Hippocampal formation (tissue), 2 donors: Measurements from ENCODE around the gene TBC1D16.
"Not testable (repeated sequence)": the region's sequence is repeated elsewhere in the genome, so short reads cannot be mapped to it uniquely, and the experiment has no call there.

Source experiments
- DNase-seq, 2 donors: peaks; one replicate each; lab custom pipeline; 2025; lab: John Stamatoyannopoulos, UW

TBC1D16 gene

GRCh38 chr17:79916506-79916905 lies 119.2 kb downstream of the TBC1D16 start:
- no peak for DNase-seq

GRCh38 chr17:79915850-79916430 lies 119.7 kb downstream of the TBC1D16 start:
- DNase-seq = no peak

GRCh38 chr17:79914813-79915740 lies 120.6 kb downstream of the TBC1D16 start:
- no peak for DNase-seq

- no peak for DNase-seq
Measured at GRCh38 chr17:79913896-79914812, 121.5 kb downstream of the TBC1D16 start.

- no peak for DNase-seq
Measured at GRCh38 chr17:79913451-79913850, 122.2 kb downstream of the TBC1D16 start.

GRCh38 chr17:79912552-79913330 lies 122.9 kb downstream of the TBC1D16 start:
- no peak for DNase-seq

GRCh38 chr17:79911430-79912399 lies 124.0 kb downstream of the TBC1D16 start:
- DNase-seq = no peak

- no peak for DNase-seq
Measured at GRCh38 chr17:79910985-79911361, 124.7 kb downstream of the TBC1D16 start.

GRCh38 chr17:79909121-79909520 lies 126.6 kb downstream of the TBC1D16 start:
- no peak for DNase-seq

- no peak for DNase-seq
Measured at GRCh38 chr17:79907850-79908249, 127.8 kb downstream of the TBC1D16 start.

GRCh38 chr17:79907217-79907715 lies 128.4 kb downstream of the TBC1D16 start:
- DNase-seq = no peak

- DNase-seq = no peak
Measured at GRCh38 chr17:79905832-79906231, 129.8 kb downstream of the TBC1D16 start.

- no peak for DNase-seq
Measured at GRCh38 chr17:79904865-79905264, 130.8 kb downstream of the TBC1D16 start.

GRCh38 chr17:79902146-79902791 lies 133.4 kb downstream of the TBC1D16 start:
- no peak for DNase-seq

- DNase-seq = no peak
Measured at GRCh38 chr17:79901131-79901530, 134.5 kb downstream of the TBC1D16 start.

GRCh38 chr17:79899584-79899983 lies 136.1 kb downstream of the TBC1D16 start:
- no peak for DNase-seq

GRCh38 chr17:79897243-79898063 lies 138.2 kb downstream of the TBC1D16 start:
- DNase-seq = no peak

- DNase-seq = not testable (repeated sequence)
Measured at GRCh38 chr17:79893457-79893856, 142.2 kb downstream of the TBC1D16 start.
